Ishikawa (cell line): ENCODE results near the gene SYVN1.

Source experiments
- CEBPB ChIP-seq: IDR thresholded peaks from 2 replicates; pipeline ENCODE4 v1.6.1; 2012
- CREB1 ChIP-seq: IDR thresholded peaks from 2 replicates; pipeline ENCODE4 v1.6.1; 2012; ENCODE audit warnings: low read depth
- EGR1 ChIP-seq: IDR thresholded peaks from 2 replicates; pipeline ENCODE4 v1.6.1; 2012
- EP300 ChIP-seq: IDR thresholded peaks from 2 replicates; pipeline ENCODE4 v1.6.1; 2012; ENCODE audit warnings: borderline replicate concordance
- FOXM1 ChIP-seq: IDR thresholded peaks from 2 replicates; pipeline ENCODE4 v1.6.1; 2012; ENCODE audit warnings: low read depth, borderline replicate concordance
- NFIC ChIP-seq: IDR thresholded peaks from 2 replicates; pipeline ENCODE4 v1.6.1; 2012
- RAD21 ChIP-seq: IDR thresholded peaks from 2 replicates; pipeline ENCODE4 v1.6.1; 2012; ENCODE audit warnings: low read depth
- TAF1 ChIP-seq: IDR thresholded peaks from 2 replicates; pipeline ENCODE4 v1.6.1; 2012; ENCODE audit warnings: low read depth, mild to moderate bottlenecking
- TCF12 ChIP-seq: IDR thresholded peaks from 2 replicates; pipeline ENCODE4 v1.6.1; 2012; ENCODE audit warnings: low read depth
- TEAD4 ChIP-seq: IDR thresholded peaks from 2 replicates; pipeline ENCODE4 v1.6.1; 2012
- YY1 ChIP-seq: IDR thresholded peaks from 2 replicates; pipeline ENCODE4 v1.6.1; 2012; ENCODE audit warnings: low read depth
- ZBTB7A ChIP-seq: IDR thresholded peaks from 2 replicates; pipeline ENCODE4 v1.6.1; 2012; ENCODE audit warnings: low read depth
- TF ChIP-seq, protein P1 (sequence below): IDR thresholded peaks from 2 replicates; pipeline ENCODE4 v1.6.1; 2012; ENCODE audit warnings: low read depth, mild to moderate bottlenecking
- TF ChIP-seq, protein P2 (sequence below): IDR thresholded peaks from 2 replicates; pipeline ENCODE4 v1.6.1; 2012
- TF ChIP-seq, protein P3 (sequence below): IDR thresholded peaks from 2 replicates; pipeline ENCODE4 v1.6.1; 2012

Gene SYVN1

DNA sequence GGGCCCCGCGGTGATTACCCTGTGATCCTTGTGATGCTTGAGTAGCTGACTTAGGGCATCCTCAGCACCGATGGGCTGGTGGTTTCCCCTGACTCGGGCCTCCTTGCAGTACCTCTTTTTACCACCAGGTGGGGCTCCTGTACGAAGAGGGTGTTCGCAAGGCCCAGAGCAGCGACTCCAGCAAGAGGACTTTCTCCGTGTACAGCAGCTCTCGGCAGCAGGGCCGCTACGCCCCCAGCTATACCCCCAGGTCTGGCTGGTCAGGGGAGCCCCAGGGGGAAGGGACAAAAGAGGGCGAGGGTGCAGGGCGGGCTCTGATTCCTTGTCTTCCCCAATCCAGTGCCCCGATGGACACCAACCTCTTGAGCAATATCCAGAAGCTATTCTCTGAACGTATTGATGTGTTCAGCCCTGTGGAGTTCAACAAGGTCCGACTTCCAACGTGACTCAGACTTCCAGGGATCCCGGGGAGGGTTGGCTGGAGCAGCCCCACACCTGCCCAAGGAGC lies 23.9 kb downstream of the SYVN1 start:
- TF ChIP-seq FOXM1 (no peak), RAD21 (peak; percentile 60)

DNA sequence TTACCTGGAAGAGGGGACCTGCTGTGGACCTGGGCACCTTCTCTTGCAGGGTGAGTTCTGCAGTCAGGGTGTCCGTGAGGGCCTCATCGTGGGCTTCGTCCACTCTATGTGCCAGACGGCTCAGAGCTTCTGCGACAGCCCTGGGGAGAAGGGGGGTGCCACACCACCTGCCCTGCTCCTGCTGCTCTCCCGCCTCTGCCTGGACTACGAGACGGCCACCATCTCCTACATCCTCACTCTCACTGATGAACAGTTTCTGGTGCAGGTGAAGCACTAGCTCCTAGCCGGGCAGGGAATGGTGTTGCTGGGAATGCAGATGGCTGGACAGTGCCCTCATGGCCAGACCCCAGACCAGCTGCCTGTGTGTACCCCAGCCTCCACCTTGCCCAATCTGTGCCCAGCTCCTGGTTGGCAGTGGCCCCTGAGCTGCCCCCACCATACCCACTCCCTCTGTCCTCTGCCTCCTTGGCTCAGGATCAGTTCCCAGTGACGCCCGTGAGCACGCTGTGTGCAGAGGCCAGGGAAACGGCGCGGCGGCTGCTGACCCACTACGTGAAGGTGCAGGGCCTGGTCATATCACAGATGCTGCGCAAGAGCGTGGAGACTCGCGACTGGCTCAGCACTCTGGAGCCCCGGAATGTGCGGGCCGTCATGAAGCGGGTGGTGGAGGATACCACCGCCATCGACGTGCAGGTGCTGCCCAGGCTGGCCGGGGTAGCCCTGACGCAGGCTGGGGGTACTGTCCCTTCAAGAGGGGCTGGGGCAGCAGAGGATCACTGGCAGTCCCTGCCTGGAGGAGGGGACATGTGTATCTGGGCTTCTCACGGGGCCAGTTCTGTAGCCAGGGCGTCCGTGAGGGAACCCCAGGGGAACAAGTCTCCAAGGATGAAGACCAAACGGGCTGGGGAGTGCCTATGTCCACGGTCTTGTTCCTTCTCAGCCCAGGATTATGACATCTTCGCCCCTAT lies 24.8 kb downstream of the SYVN1 start:
- TF ChIP-seq CREB1, result no peak
- no peak for TF ChIP-seq CEBPB
- TF ChIP-seq TCF12, result no peak
- TF ChIP-seq NFIC, result no peak
- TF ChIP-seq, protein P1, sequence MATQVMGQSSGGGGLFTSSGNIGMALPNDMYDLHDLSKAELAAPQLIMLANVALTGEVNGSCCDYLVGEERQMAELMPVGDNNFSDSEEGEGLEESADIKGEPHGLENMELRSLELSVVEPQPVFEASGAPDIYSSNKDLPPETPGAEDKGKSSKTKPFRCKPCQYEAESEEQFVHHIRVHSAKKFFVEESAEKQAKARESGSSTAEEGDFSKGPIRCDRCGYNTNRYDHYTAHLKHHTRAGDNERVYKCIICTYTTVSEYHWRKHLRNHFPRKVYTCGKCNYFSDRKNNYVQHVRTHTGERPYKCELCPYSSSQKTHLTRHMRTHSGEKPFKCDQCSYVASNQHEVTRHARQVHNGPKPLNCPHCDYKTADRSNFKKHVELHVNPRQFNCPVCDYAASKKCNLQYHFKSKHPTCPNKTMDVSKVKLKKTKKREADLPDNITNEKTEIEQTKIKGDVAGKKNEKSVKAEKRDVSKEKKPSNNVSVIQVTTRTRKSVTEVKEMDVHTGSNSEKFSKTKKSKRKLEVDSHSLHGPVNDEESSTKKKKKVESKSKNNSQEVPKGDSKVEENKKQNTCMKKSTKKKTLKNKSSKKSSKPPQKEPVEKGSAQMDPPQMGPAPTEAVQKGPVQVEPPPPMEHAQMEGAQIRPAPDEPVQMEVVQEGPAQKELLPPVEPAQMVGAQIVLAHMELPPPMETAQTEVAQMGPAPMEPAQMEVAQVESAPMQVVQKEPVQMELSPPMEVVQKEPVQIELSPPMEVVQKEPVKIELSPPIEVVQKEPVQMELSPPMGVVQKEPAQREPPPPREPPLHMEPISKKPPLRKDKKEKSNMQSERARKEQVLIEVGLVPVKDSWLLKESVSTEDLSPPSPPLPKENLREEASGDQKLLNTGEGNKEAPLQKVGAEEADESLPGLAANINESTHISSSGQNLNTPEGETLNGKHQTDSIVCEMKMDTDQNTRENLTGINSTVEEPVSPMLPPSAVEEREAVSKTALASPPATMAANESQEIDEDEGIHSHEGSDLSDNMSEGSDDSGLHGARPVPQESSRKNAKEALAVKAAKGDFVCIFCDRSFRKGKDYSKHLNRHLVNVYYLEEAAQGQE, result no peak
- no peak for TF ChIP-seq EGR1
- TF ChIP-seq, protein P2, sequence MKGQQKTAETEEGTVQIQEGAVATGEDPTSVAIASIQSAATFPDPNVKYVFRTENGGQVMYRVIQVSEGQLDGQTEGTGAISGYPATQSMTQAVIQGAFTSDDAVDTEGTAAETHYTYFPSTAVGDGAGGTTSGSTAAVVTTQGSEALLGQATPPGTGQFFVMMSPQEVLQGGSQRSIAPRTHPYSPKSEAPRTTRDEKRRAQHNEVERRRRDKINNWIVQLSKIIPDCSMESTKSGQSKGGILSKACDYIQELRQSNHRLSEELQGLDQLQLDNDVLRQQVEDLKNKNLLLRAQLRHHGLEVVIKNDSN, result no peak
- TF ChIP-seq EP300, result no peak
- no peak for TF ChIP-seq RAD21
- no peak for TF ChIP-seq ZBTB7A
- TF ChIP-seq YY1, result no peak
- TF ChIP-seq TAF1, result no peak
- no peak for TF ChIP-seq TEAD4
- TF ChIP-seq FOXM1, result no peak
- TF ChIP-seq, protein P3, sequence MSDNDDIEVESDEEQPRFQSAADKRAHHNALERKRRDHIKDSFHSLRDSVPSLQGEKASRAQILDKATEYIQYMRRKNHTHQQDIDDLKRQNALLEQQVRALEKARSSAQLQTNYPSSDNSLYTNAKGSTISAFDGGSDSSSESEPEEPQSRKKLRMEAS, result no peak

DNA sequence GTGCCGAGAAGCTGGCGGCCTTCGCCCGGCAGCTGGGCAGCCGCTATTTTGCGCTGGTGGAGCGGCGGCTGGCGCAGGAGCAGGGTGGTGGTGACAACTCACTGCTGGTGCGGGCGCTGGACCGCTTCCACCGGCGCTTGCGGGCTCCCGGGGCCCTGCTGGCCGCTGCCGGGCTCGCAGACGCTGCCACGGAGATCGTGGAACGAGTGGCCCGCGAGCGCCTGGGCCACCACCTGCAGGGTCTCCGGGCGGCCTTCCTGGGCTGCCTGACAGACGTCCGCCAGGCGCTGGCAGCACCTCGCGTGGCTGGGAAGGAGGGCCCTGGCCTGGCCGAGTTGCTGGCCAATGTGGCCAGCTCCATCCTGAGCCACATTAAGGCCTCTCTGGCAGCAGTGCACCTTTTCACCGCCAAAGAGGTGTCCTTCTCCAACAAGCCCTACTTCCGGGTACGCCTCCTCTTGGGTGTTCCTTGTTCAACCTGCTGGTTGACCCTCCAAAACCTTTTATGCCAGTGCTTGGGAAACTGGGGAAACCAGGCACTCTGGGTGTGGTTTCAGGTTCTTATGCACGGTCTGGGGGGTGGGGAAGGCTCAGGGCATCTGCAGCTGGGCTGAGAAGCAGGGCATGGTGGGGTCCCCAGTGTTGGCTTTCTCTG lies 25.7 kb downstream of the SYVN1 start:
- TF ChIP-seq, protein P3, result no peak
- TF ChIP-seq, protein P1, result no peak
- TF ChIP-seq TEAD4 (no peak), EP300 (no peak)

DNA sequence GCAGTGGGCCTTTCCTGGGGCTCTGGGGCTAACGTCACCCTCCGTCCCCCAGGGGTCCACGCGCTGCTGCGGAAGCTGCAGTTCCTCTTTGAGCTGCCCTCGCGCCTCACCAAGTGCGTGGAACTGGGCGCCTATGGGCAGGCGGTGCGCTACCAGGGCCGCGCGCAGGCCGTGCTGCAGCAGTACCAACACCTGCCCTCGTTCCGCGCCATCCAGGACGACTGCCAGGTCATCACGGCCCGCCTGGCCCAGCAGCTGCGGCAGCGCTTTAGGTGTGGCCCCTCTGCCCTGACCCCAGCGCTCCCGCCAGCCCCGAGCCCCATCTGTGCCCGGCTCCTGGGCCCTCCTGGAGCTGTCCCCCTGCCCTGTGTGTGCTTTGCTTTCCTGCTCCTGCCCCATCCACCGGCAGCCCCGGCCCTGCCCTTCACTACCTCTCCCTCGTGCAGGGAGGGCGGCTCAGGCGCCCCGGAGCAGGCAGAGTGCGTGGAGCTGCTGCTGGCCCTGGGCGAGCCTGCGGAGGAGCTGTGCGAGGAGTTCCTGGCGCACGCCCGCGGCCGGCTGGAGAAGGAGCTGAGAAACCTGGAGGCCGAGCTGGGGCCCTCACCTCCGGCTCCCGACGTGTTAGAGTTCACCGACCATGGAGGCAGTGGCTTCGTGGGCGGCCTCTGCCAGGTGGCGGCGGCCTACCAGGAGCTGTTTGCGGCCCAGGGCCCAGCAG lies 26.4 kb downstream of the SYVN1 start:
- TF ChIP-seq, protein P3, result no peak
- no peak for TF ChIP-seq TAF1
- TF ChIP-seq CREB1, result no peak
- no peak for TF ChIP-seq CEBPB
- TF ChIP-seq NFIC, result no peak
- TF ChIP-seq EP300, result no peak
- TF ChIP-seq ZBTB7A, result no peak
- no peak for TF ChIP-seq EGR1
- no peak for TF ChIP-seq RAD21
- no peak for TF ChIP-seq TCF12
- no peak for TF ChIP-seq FOXM1
- TF ChIP-seq YY1, result no peak
- TF ChIP-seq, protein P1, result no peak
- TF ChIP-seq, protein P2, result no peak
- no peak for TF ChIP-seq TEAD4
